Endodermal cell (in vitro differentiated cells): ENCODE results near the gene EPG5. TPM values are rescaled to one million over a fixed set of nuclear protein-coding genes. Genes with fewer than 3 reads are reported as not detected.

Source experiments
- DNase-seq: peaks from one replicate; pipeline ENCODE4 v3.0.0-alpha.2; 2017
- H3K27ac ChIP-seq: 2 replicates; pipeline ENCODE4 v1.5.1; 2013; ENCODE audit warnings: mild to moderate bottlenecking, low read depth, low read length, moderate library complexity
- H3K27me3 ChIP-seq: 2 replicates; pipeline ENCODE4 v1.6.1; 2013; ENCODE audit warnings: mild to moderate bottlenecking, low read length, moderate library complexity; ENCODE audit not compliant: insufficient read depth, control insufficient read depth, poor library complexity, severe bottlenecking
- H3K36me3 ChIP-seq: 2 replicates; pipeline ENCODE4 v1.7.0; 2013; ENCODE audit warnings: mild to moderate bottlenecking, low read length, moderate library complexity; ENCODE audit not compliant: control insufficient read depth, insufficient read depth
- H3K4me1 ChIP-seq: one replicate; pipeline ENCODE4 v1.7.0; 2013; ENCODE audit warnings: low read length; ENCODE audit not compliant: control insufficient read depth, insufficient read depth
- H3K4me3 ChIP-seq: 2 replicates; pipeline ENCODE4 v1.5.1; 2013; ENCODE audit warnings: mild to moderate bottlenecking, low read length, moderate library complexity
- H3K9ac ChIP-seq: 2 replicates; pipeline ENCODE4 v1.6.1; 2013; ENCODE audit warnings: mild to moderate bottlenecking, low read length, moderate library complexity; ENCODE audit not compliant: poor library complexity, severe bottlenecking; ENCODE audit errors: extremely low read depth
- H3K9me3 ChIP-seq: 2 replicates; pipeline ENCODE4 v1.6.1; 2013; ENCODE audit warnings: mild to moderate bottlenecking, low read length, moderate library complexity; ENCODE audit not compliant: control insufficient read depth
- H3K27ac Mint-ChIP-seq: 2 replicates; pipeline ENCODE4 v1.8.0; 2020; ENCODE audit warnings: mixed read lengths
- H3K27me3 Mint-ChIP-seq: 2 replicates; pipeline ENCODE4 v1.8.0; 2021; ENCODE audit warnings: mild to moderate bottlenecking, mixed read lengths; ENCODE audit not compliant: insufficient read depth
- H3K36me3 Mint-ChIP-seq: 2 replicates; pipeline ENCODE4 v1.8.0; 2020; ENCODE audit warnings: low read depth, mixed read lengths
- H3K4me1 Mint-ChIP-seq: 2 replicates; pipeline ENCODE4 v1.8.0; 2020; ENCODE audit warnings: mixed read lengths
- H3K4me3 Mint-ChIP-seq: 2 replicates; pipeline ENCODE4 v1.8.0; 2020; ENCODE audit warnings: mild to moderate bottlenecking, moderate library complexity, mixed read lengths
- H3K9me3 Mint-ChIP-seq: 2 replicates; pipeline ENCODE4 v1.8.0; 2020; ENCODE audit warnings: mild to moderate bottlenecking, mixed read lengths
- CTCF ChIP-seq: fragments of 200-600 bp; sonication (generic); conservative IDR thresholded peaks from 2 replicates; pipeline ENCODE4 v1.5.0; 2021; ENCODE audit warnings: antibody characterized with exemption, mild to moderate bottlenecking
- WGBS, 2 experiments: methylation state at CpG; one replicate each; pipeline versions ENCODE4 v1.1.5 to v1.1.7; 2013; ENCODE audit warnings: missing lambda C conversion rate in 2 of 2, mixed read lengths in 1 of 2; ENCODE audit not compliant: insufficient coverage in 1 of 2, insufficient read length in 1 of 2; 5-methylcytosine and 5-hydroxymethylcytosine counted together
- total RNA-seq, 2 donors: library from RNA; stranded (reverse); fragmentation: NEBNext Ultra II Directional in 1 of 2; extraction: Animal tissue kit (Norgen Biotek cat#: 25700) in 1 of 2; gene quantifications; 2 replicates in 1 of 2; 3 replicates in 1 of 2; pipeline ENCODE4 v1.2.1, GENCODE V29; 2021

Gene EPG5
- total RNA-seq, 2 donors from 2014 or later = 25.6 to 28.6 TPM

DNA sequence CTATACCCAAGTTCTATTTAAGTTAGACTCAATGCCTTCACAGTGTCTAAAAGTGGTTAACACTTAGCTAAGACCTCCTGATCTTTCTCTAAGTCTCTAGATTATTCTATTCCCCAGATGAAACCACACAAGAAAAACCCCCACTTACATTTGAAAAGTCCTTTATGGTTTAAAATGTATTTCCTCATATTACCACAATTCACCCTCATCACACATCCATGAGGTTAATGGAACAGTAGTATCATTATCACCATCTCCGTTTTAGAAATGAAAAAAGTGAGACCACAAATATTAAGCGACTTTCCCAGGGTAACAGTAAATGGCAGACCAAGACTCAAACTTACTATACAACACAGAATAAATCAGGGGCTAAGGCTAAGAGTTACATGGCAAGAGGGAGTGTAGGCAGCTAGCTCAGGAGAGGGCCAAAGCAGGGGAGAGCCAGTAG lies 28.6 kb downstream of the EPG5 start:
- no peak for DNase-seq
- H3K36me3 ChIP-seq = peaks cover 49% of the 10 kb centered on the region
- Mint-ChIP-seq H3K4me3 (no peak overlapping the region), H3K9me3 (no peaks in the 10 kb centered on the region), H3K27me3 (no peaks in the 10 kb centered on the region), H3K36me3 (peaks cover 57% of the 10 kb centered on the region), H3K27ac (peak overlapping the region; percentile 4), H3K4me1 (no peaks in the 10 kb centered on the region)
- 92% methylated on average over 2 of the region's 2 CpGs; no CpG with 5 or more reads in 1 of the 2 experiments for WGBS, 2 experiments
- no peak overlapping the region for H3K4me3 ChIP-seq
- H3K27me3 ChIP-seq = no peaks in the 10 kb centered on the region
- H3K4me1 ChIP-seq = no peaks in the 10 kb centered on the region
- H3K9me3 ChIP-seq = no peaks in the 10 kb centered on the region
- no peak overlapping the region for H3K27ac ChIP-seq
- no peak overlapping the region for H3K9ac ChIP-seq
- no peak for TF ChIP-seq CTCF

DNA sequence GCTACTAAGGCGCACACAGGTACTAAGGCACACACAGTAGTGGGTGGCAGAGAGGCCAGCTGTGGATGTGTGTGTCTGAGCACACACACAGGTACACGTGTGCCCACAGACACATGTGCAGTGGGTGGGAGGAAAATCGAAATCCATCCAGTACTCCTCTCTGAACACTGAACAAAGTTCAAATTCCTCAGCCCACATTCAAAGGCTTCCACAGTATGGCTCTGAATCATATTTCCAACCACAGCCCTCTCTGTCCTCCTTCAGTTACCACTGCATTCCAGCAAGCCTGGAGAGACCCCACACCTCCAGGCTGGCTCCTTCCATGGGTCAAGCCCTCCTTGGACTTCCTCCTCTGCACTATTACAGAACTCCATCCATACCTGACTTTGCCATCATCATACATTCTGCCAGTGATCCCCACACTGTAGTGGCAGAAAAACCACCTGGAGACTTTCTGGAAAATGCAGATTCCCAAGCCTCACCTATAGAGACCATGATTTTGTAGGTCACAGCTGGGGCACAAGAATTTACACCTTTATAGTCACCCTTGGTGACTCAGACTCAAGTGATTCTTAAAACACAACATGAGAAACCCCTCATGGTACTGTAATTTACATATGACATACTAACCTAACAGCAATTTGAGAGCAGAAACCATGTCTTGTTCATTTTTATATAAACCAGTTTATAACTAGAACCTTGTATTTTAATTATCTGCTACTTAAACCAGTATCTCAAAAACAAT lies 31.4 kb downstream of the EPG5 start:
- H3K27ac ChIP-seq = no peak overlapping the region
- 91 to 100% methylated on average over 3 of the region's 3 CpGs for WGBS, 2 experiments
- H3K4me3 ChIP-seq = no peak overlapping the region

DNA sequence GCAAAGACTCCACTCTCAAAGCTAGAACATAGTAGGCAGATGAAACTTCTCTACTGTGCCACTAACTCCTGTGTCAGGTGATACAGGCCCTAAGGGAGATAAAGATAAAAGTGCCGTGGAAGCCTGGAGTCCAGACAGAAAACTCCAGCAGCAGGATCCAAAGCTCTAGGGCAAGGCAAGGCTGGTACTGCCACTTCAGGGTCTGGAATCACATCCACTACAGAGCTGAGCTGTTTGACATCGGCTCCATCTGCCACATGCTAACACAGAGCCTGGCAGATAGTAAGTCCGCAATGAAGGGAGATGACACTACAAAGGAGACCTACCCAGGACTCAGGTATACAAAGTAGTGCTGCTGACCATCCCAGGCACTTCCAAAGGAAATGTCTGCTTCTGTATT lies 34.4 kb downstream of the EPG5 start:
- no peak overlapping the region for H3K9ac ChIP-seq
- H3K27me3 ChIP-seq = no peaks in the 10 kb centered on the region
- Mint-ChIP-seq H3K36me3 (peaks cover 44% of the 10 kb centered on the region), H3K9me3 (no peaks in the 10 kb centered on the region), H3K27me3 (no peaks in the 10 kb centered on the region), H3K4me1 (no peaks in the 10 kb centered on the region), H3K4me3 (no peak overlapping the region), H3K27ac (no peak overlapping the region)
- no peaks in the 10 kb centered on the region for H3K9me3 ChIP-seq
- no peak for DNase-seq
- peaks cover 52% of the 10 kb centered on the region for H3K36me3 ChIP-seq
- H3K4me3 ChIP-seq = no peak overlapping the region
- TF ChIP-seq CTCF = no peak
- WGBS, 2 experiments = 95 to 100% methylated on average over 3 of the region's 3 CpGs
- H3K4me1 ChIP-seq = no peaks in the 10 kb centered on the region
- no peak overlapping the region for H3K27ac ChIP-seq

More for the DNA sequence above, 31.4 kb downstream of the EPG5 start:
- Mint-ChIP-seq H3K4me1 (no peaks in the 10 kb centered on the region), H3K4me3 (no peak overlapping the region), H3K27me3 (no peaks in the 10 kb centered on the region), H3K9me3 (no peaks in the 10 kb centered on the region), H3K27ac (no peak overlapping the region), H3K36me3 (peaks cover 48% of the 10 kb centered on the region)
- Histone ChIP-seq H3K9me3 (no peaks in the 10 kb centered on the region), H3K36me3 (peaks cover 45% of the 10 kb centered on the region), H3K4me1 (no peaks in the 10 kb centered on the region), H3K27me3 (no peaks in the 10 kb centered on the region), H3K9ac (no peak overlapping the region)
- no peak for TF ChIP-seq CTCF
- no peak for DNase-seq
